Endothelial cell of umbilical vein (primary cell): ENCODE results near the gene UBP1. TPM values are rescaled to one million over a fixed set of nuclear protein-coding genes. Genes with fewer than 3 reads are reported as not detected.
A peak's percentile ranks its signal among the peaks of the same experiment; 100 is the strongest.

Experiments
- Bru-seq: library from RNA; stranded (reverse); fragments of 400-500 nt; gene quantifications from one replicate; lab custom pipeline; 2021; lab: Mats Ljungman, UMichigan
- BruChase-seq, 2 experiments: library from RNA; stranded (reverse); fragments of 400-500 nt; gene quantifications; one replicate each; lab custom pipeline; 2021; lab: Mats Ljungman, UMichigan
- BruUV-seq: library from RNA; stranded (reverse); fragments of 400-500 nt; replicated peaks from 2 replicates; lab custom pipeline; 2021; lab: Mats Ljungman, UMichigan
- CTCF ChIA-PET: fragments of 300-600, 350-600 bp; sonication (Branson Sonifier 250); formaldehyde crosslinking; loops from one replicate; lab custom pipeline; 2021; ENCODE audit warnings: antibody characterized with exemption, inconsistent platforms; lab: Charles Lee
- POLR2A ChIA-PET: fragments of 300-600, 350-600 bp; sonication (Branson Sonifier 250); formaldehyde crosslinking; loops from one replicate; lab custom pipeline; 2021; ENCODE audit warnings: antibody characterized with exemption, inconsistent platforms; lab: Charles Lee
- DNase-seq: peaks from one replicate; pipeline ENCODE4 v3.0.0-alpha.2; 2011; ENCODE audit warnings: low read depth, low spot score
- FAIRE-seq: peaks from 2 replicates; lab custom pipeline; 2011; peaks lifted over from hg19 to GRCh38; lab: Jason Lieb, UNC
- H2AFZ ChIP-seq: 2 replicates; pipeline ENCODE4 v1.6.0; 2012; ENCODE audit warnings: low read depth, low read length, control low read depth, inconsistent platforms
- H3K27ac ChIP-seq: 2 replicates; pipeline ENCODE4 v1.5.1; 2011; ENCODE audit warnings: low read depth, mild to moderate bottlenecking, control low read depth, low read length, moderate library complexity; ENCODE audit not compliant: insufficient read depth
- H3K27me3 ChIP-seq, 2 experiments: 2 replicates each; pipeline versions ENCODE4 v1.6.0 to v1.6.1; 2011; ENCODE audit warnings: low read length in 2 of 2, mixed read lengths in 1 of 2; ENCODE audit not compliant: control insufficient read depth in 2 of 2, insufficient read depth in 2 of 2
- H3K36me3 ChIP-seq, 2 experiments: 2 replicates in 1 of 2; 3 replicates in 1 of 2; pipeline ENCODE4 v1.5.1; 2011; ENCODE audit warnings: low read length in 2 of 2, mild to moderate bottlenecking in 1 of 2, moderate library complexity in 1 of 2; ENCODE audit not compliant: control insufficient read depth in 2 of 2, insufficient read depth in 2 of 2; ENCODE audit errors: extremely low read depth in 1 of 2
- H3K4me1 ChIP-seq: 3 replicates; pipeline ENCODE4 v1.5.1; 2011; ENCODE audit warnings: mild to moderate bottlenecking, low read length; ENCODE audit not compliant: control insufficient read depth, insufficient read depth; ENCODE audit errors: extremely low read depth
- H3K4me2 ChIP-seq: 2 replicates; pipeline ENCODE4 v1.6.1; 2011; ENCODE audit warnings: low read length, control low read depth, mixed read lengths; ENCODE audit not compliant: insufficient read depth
- H3K4me3 ChIP-seq, 3 experiments: fragments of 200-600 bp in 1 of 3; sonication (generic), shearing (Covaris generic) in 1 of 3; replicated peaks in 1 of 3; 2 replicates each; pipeline ENCODE4 v1.5.1; 2011 to 2016; ENCODE audit warnings: control low read depth in 3 of 3, low read length in 3 of 3, mild to moderate bottlenecking in 2 of 3, inconsistent platforms in 1 of 3, low read depth in 1 of 3, moderate library complexity in 1 of 3; ENCODE audit not compliant: insufficient read depth in 1 of 3
- H3K79me2 ChIP-seq: 2 replicates; pipeline ENCODE4 v1.6.0; 2012; ENCODE audit warnings: low read length, inconsistent platforms; ENCODE audit not compliant: control insufficient read depth, insufficient read depth
- H3K9ac ChIP-seq: replicated peaks from 2 replicates; pipeline ENCODE3; 2011; ENCODE audit warnings: low read length, control low read depth; ENCODE audit not compliant: insufficient read depth; ENCODE audit errors: extremely low read depth
- H3K9me1 ChIP-seq: replicated peaks from 3 replicates; pipeline ENCODE4 v1.6.0; 2011; ENCODE audit warnings: mild to moderate bottlenecking, low read length; ENCODE audit not compliant: control insufficient read depth, insufficient read depth; ENCODE audit errors: extremely low read depth
- H3K9me3 ChIP-seq: replicated peaks from 2 replicates; pipeline ENCODE4 v1.5.1; 2012; ENCODE audit warnings: low read length, inconsistent platforms; ENCODE audit not compliant: control insufficient read depth, insufficient read depth
- H4K20me1 ChIP-seq: replicated peaks from 2 replicates; pipeline ENCODE3; 2011; ENCODE audit warnings: mild to moderate bottlenecking, low read length; ENCODE audit not compliant: control insufficient read depth, insufficient read depth; ENCODE audit errors: extremely low read depth
- CTCF ChIP-seq, 2 donors: IDR thresholded peaks; 1 replicate in 1 of 2; 2 replicates in 1 of 2; pipeline ENCODE4 v1.5.1; 2011; ENCODE audit warnings: low read length in 2 of 2, mild to moderate bottlenecking in 2 of 2, moderate library complexity in 2 of 2, control low read depth in 1 of 2, inconsistent platforms in 1 of 2, low read depth in 1 of 2; ENCODE audit not compliant: insufficient read depth in 1 of 2; ENCODE audit errors: extremely low read depth in 1 of 2
- FOS ChIP-seq: IDR thresholded peaks from 2 replicates; pipeline ENCODE4 v1.6.1; 2011; ENCODE audit warnings: mild to moderate bottlenecking, low read length, moderate library complexity, borderline replicate concordance; ENCODE audit not compliant: insufficient read depth
- GATA2 ChIP-seq: IDR thresholded peaks from 2 replicates; pipeline ENCODE4 v1.7.0; 2011; ENCODE audit warnings: low read depth, mild to moderate bottlenecking, moderate library complexity, mixed read lengths, low read length; ENCODE audit not compliant: insufficient read length, insufficient read depth
- JUN ChIP-seq: IDR thresholded peaks from 2 replicates; pipeline ENCODE4 v1.6.1; 2011; ENCODE audit warnings: borderline replicate concordance, low read depth; ENCODE audit not compliant: insufficient read length, insufficient read depth
- MYC ChIP-seq: IDR thresholded peaks from one replicate; pipeline ENCODE4 v1.6.1; 2011; ENCODE audit warnings: mild to moderate bottlenecking, low read depth, low read length
- POLR2A ChIP-seq: IDR thresholded peaks from 2 replicates; pipeline ENCODE4 v1.6.1; 2012; ENCODE audit warnings: low read depth, mild to moderate bottlenecking, control low read depth, low read length
- POLR2AphosphoS5 ChIP-seq: IDR thresholded peaks from 2 replicates; pipeline ENCODE4 v1.6.1; 2012; ENCODE audit warnings: low read depth, mild to moderate bottlenecking, control low read depth, low read length, moderate library complexity; ENCODE audit not compliant: insufficient read depth
- dilution Hi-C: fragments of 300-500 bp; cut with MboI; formaldehyde crosslinking; loops from one replicate; pipeline ENCODE4 v1.15.0; 2019; ENCODE audit warnings: low sequenced_read_pairs; ENCODE audit not compliant: extremely low pct_ligation_motif_present
- intact Hi-C: fragments of 100-400 bp; cut with micrococcal nuclease; formaldehyde crosslinking; loops from one replicate; pipeline ENCODE4 v1.10.0; 2022
- long read RNA-seq: library from polyadenylated mRNA; stranded (forward); transcript quantifications from one replicate; pipeline ENCODE4 v2.0.0, GENCODE V29; 2021
- polyA minus RNA-seq, 3 experiments: library from RNA; depleted of rRNA, polyadenylated mRNA; stranded (reverse); fragments of >200 nt; gene quantifications; 1 replicate in 1 of 3; 2 replicates in 2 of 3; pipeline ENCODE4 v1.2.3, GENCODE V29; 2011
- polyA plus RNA-seq, 4 experiments: library from polyadenylated mRNA; depleted of rRNA in 3 of 4; stranded (reverse) in 3 of 4; unstranded in 1 of 4; fragments of >200 nt; gene quantifications; 2 replicates each; pipeline versions ENCODE4 v1.2.1 to v1.2.3, GENCODE V29; 2011 to 2012; ENCODE audit warnings: missing spikeins in 1 of 4
- total RNA-seq: library from RNA; stranded (reverse); gene quantifications from 2 replicates; pipeline ENCODE4 v1.2.3, GENCODE V29; 2021
- TF ChIP-seq, protein P1 (sequence below): IDR thresholded peaks from 2 replicates; pipeline ENCODE4 v1.6.1; 2011; ENCODE audit not compliant: insufficient read depth, insufficient read length

The UBP1 gene
- total RNA-seq (89.7 and 90.5 TPM in 2 replicates), polyA plus RNA-seq (42.3 and 60.2 TPM in 2 replicates), polyA minus RNA-seq (124 and 125 TPM in 2 replicates), Bru-seq, nascent RNA (percentile 94 among the genes with signal in this experiment), BruChase-seq, experiment 1, labeled RNA remaining after a 6-hour chase (percentile 95 among the genes with signal in this experiment), BruChase-seq, experiment 2, labeled RNA remaining after a 2-hour chase (percentile 94 among the genes with signal in this experiment)
- polyA plus RNA-seq (2011; cell fraction: cytosol; rRNA removed): 59.5 and 64.2 TPM in 2 replicates
- 350 and 403 TPM in 2 replicates for polyA plus RNA-seq (2011; cell fraction: nucleus; rRNA removed)
- polyA plus RNA-seq (2012): 49.9 and 89.5 TPM in 2 replicates
- polyA minus RNA-seq (2011; cell fraction: cytosol; rRNA and poly(A)+ RNA removed): 49.2 TPM
- polyA minus RNA-seq (2011; cell fraction: nucleus; rRNA and poly(A)+ RNA removed): 85.7 and 127 TPM in 2 replicates
- long read RNA-seq, full-length matches to known transcripts: 45 of 75 reads
- long read RNA-seq, partial matches to known transcripts: 5 of 75 reads
- long read RNA-seq, other reads (novel, unspliced or antisense): 25 of 75 reads

DNA sequence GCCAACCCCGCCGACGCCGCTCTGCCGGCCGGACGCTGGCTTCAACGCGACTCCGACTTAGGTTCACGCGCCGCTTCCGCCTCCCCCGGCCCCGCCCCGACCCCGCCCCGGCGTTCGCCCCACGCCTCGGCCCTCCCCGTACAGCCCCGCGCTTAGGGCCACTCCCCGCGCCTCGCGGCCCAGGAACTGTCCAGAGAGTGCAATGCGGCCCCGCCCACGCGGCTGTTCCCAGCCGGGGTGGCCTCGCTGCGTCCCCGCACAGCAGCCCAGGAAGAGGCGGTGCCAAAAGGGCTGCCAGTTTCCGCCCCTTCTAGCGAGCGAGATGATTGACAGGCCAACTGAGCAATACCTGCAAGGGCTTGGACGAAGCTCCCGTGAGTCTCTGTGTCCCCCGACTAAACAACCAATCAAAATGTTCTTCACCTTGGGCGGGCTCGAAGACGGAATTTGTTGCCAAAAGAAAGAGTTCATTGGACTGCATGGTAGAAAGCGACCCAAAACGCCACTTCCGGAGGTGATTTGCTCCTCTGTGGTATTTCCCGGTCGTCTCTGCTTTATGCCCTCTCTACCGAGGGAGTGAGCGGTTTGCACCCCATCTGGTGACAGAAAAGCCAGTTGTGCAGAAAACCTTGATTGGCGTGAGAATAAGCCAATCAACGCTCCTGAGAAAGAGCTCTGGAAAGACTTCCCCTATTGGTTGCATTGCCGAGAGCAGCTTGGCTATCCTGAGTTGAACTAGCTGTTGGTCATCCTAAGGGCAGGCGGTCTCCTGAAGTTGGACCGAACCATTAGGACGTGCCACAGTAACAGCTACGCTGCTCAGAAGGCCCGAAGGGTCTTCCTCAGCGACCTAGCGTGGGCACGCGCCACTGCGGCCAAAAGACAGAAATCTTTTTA lies at the start of gene UBP1:
Gene UBP1 (minus strand): TSS at position 78 of the 897 bp plus-strand sequence. CDS start 557 bp downstream, outside the sequence.
- Histone ChIP-seq H3K79me2 (peaks cover 43% of the 10 kb centered on the region), H3K4me1 (peaks cover 23% of the 10 kb centered on the region), H3K9ac (peak within 1 kb of the TSS; percentile 90), H3K27ac (peak within 1 kb of the TSS; percentile 86), H3K4me3 (peak within 1 kb of the TSS; percentile 98 to 99 (median 98)), H4K20me1 (peaks cover 5% of the 10 kb centered on the region), H3K4me2 (peak within 1 kb of the TSS; percentile 95), H3K27me3 (no peaks in the 10 kb centered on the region), H2AFZ (peak within 1 kb of the TSS; percentile 79), H3K36me3 (no peaks in the 10 kb centered on the region), H3K9me3 (no peaks in the 10 kb centered on the region), H3K9me1 (no peaks in the 10 kb centered on the region)
- peak; percentile 93 for FAIRE-seq
- TF ChIP-seq POLR2AphosphoS5 (peak; percentile 76), GATA2 (no peak), MYC (no peak), FOS (no peak), JUN (no peak), POLR2A (peak; percentile 95), CTCF (IDR thresholded peaks at IDR 0.05; ENCODE audit: extremely low read depth in 1 of 2, insufficient read depth in 1 of 2, low read depth in 1 of 2, low read length in 2 of 2) (peak in 1 of 2 donors; percentile 16)
- TF ChIP-seq, protein P1, sequence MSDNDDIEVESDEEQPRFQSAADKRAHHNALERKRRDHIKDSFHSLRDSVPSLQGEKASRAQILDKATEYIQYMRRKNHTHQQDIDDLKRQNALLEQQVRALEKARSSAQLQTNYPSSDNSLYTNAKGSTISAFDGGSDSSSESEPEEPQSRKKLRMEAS: no peak
- dilution Hi-C loops (no loop called here), intact Hi-C loops (loop anchor here (1.0 to 2.0 kb wide), 5 partner anchors 48 to 358 kb away; partner anchors contain the start of genes CLASP2 and PDCD6IP)
- POLR2A ChIA-PET: interaction anchor here (0.6 kb wide), 2 partner anchors 115 to 223 kb away, joined by 3 read pairs; no protein-coding TSS in a partner anchor
- peak; percentile 99 for DNase-seq
- BruUV-seq: no TSS peak
- CTCF ChIA-PET: interaction anchor here (0.7 to 2.0 kb wide), 6 partner anchors 10 to 347 kb away, joined by 3 to 5 read pairs (median 4); no protein-coding TSS in a partner anchor
